SKM-1 (cell line): Measurements from ENCODE around the gene ZC2HC1B.
"Not testable (repeated sequence)": the region's sequence is repeated elsewhere in the genome, so short reads cannot be mapped to it uniquely, and the experiment has no call there.

Source experiments
- DNase-seq: peaks from one replicate; lab custom pipeline; 2025; ENCODE audit not compliant: unreplicated experiment; lab: John Stamatoyannopoulos, UW

Gene ZC2HC1B

DNA sequence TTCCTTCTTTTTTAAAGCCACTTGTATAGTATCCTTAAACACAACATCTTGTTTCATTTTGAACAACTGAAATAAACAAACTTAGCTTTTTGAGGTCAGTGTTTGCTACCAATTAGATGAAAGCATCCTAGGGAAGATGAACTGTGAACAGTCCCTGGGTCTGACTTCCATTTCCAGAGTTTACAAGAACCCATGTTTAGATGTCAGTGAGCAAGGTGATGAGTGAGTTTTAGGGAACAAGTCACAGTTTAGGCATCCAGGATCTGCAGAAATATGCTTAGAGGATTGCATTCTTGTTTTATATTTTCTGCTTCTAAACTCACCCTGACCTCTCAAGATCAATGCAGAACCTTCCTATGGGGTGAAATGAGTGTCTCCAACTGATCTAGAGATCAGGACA, 3.0 kb downstream of the ZC2HC1B start:
- DNase-seq = no peak

DNA sequence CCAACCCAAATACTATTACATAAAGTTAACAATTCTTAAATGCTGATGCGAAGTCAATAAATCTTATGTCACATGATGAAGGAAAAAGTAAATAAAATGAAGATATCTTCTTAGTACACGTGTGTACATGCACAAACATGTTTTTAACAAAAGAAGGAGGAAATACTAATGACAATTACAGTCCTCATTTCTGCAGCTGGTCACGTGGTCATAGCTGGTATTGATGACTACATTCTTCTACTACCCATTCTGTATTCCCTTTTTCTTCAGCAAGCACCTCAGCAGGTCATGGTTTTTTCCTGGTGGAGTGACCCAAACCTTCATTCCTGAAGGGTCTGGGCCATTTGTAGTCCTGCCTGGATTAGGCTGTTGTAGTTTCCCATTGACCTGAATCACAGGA, 4.5 kb downstream of the ZC2HC1B start:
- not testable (repeated sequence) for DNase-seq

DNA sequence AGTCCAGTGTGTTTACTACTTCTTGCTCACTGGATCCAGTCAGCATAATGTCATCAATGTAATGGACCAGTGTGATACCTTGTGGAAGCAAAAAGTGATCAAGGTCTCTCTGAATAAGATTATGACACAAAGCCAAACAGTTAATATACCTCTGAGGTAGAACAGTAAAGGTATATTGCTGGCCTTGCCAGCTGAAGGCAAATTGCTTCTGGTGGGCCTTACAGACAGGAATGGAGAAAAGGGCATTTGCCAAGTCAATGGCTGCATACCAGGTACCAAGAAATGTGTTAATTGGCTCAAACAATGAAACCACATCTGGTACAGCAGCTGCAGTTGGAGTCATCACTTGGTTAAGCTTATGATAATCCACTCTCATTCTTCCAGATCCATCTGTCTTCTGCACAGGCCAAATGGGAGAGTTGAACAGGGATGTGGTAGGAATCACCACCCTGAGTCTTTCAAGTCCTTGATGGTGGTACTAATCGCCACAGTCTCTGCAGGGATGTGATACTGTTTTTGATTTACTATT, 7.0 kb downstream of the ZC2HC1B start:
- DNase-seq = not testable (repeated sequence)

DNA sequence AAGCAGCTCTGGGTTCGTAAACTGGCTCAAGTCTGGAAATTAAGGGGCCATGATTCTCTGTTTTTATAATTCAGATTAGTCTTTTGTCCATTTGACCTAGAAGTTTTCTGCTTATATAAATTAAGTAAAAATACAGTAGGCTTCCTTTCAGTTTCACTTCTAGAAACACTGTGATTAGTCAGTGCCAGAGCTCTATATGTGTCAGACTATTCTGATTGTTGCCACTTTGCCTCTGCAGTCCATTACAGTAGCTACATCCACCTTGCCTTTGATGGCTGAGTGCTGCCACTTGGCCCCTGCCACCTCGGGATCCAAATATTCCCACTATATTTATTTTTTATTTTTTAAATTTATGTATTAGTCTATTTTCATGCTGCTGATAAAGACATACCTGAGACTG, 7.9 kb downstream of the ZC2HC1B start:
- no peak for DNase-seq

DNA sequence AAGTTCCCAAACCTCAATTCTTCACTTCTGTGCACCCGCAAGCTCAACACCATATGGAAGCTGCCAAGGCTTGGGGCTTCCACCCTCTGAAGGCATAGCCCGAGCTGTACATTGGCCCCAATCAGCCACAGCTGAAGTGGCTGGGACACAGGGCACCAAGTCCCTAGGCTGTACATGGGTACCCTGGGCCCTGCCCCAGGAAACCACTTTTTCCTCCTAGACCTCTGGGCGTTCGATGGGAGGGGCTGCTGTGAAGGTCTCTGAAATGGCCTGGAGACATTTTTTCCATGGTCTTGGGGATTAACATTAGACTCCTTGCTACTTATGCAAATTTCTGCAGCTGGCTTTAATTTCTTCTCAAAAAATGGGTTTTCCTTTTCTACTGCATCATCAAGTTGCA, 9.3 kb downstream of the ZC2HC1B start:
- DNase-seq = not testable (repeated sequence)

DNA sequence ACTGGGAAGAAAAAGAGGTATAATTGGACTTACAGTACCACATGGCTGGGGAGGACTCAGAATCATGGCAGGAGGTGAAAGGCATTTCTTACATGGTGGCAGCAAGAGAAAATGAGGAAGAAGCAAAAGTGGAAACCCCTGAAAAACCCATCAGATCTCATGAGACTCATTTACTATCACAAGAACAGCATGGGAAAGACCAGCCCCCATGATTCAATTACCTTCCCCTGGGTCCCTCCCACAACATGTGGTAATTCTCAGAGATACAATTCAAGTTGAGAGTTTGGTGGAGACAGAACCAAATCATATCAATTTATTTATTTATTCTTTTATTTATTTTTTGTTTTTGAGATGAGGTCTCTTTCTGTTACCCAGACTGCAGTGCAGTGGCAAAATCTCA, 10.2 kb downstream of the ZC2HC1B start:
- DNase-seq = not testable (repeated sequence)

DNA sequence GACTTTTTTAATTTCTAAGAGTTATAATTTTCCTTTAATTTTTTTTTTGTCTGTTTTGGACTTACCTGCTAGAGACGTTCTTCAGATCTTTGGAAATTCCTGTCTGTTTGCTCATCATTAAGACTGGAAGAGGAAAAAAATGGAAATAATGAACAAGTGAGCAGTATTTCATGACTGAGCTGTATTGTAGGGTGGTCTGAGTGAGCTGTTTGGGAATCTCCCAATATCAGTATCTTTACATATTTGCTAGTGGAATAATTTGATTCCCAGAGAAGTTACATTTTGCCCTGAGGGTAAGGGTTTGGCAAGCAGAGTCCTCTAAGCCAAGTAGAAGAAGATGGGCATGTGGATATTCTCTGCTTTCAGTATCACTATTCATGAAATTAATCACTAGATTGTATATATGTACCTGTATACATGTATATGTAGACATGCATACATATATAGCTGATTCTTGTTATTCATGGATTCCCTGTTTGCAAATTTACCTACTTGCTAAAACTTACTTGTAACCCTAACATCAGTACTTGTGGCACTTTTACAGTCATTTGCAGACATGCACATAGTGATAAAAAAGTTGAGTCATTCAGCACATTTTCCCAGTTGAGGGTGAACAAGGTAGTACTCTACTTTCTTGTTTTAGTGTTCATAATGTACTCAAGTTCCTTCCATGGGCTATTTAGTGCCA, 13.5 kb downstream of the ZC2HC1B start:
- DNase-seq = no peak

DNA sequence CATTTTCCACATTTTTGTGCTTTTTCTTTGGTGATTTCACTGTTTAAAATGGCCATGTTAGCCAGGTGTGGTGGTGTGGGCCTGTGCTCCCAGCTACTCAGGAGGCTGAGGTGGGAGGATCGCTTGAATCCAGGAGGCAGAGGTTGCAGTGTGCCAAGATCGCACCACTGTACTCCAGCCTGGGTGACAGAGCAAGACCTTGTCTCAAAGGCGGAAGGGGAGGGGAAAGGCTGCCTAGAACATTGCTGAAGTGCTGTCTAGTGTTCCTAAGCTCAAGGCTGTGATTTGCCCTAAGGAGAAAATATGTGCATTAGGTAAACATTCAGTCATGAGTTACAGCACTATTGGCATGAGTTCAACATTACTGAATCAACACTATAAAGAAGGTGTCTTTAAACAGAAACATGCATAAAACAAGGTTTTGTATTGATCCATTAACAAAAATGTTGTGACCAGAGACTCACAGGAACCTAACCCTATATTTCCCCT, 14.0 kb downstream of the ZC2HC1B start:
- no peak for DNase-seq

DNA sequence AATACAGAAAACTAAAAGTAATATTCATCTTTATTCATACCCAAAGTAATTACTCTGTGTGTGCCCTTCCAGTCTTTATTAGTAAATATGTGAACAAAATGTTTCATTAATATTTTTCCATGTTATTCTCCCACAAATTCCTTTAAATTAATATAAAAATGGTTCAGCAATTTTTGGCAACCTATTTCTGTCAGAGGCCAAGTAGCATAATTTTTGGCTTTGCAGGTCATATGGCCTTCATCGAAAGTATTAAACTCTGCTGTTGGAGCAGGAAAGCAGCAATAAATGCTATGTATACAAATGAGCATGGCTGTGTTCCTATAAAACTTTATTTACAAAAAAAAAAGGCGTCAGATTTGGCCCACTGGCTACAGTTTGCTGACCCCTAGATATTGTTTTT, 16.1 kb downstream of the ZC2HC1B start:
- DNase-seq = no peak

DNA sequence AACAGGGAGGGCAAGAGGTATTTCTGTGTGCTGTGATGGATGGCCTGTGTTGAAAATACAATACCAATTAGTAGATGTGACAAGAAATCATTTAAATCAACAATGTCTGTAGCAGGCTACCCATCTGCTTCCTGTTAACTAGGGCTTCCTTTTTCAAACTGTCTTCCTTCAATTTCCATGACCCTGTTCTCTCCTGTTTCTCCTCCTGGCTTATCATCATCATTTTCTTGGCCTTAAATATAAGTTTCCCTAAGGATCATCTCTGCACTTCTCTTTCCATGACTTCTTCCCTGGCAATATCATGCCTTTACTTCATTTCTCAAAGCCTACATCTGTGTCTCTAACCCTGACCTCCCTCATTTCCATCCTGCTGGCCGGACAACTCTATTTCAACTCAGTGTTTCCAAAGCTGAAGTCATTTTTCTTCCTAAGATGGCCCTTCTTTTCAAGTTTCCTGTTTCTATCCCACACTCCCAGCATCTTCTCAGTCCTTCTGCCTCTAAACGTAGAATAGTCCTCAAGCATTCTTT, 18.2 kb downstream of the ZC2HC1B start:
- DNase-seq = no peak

DNA sequence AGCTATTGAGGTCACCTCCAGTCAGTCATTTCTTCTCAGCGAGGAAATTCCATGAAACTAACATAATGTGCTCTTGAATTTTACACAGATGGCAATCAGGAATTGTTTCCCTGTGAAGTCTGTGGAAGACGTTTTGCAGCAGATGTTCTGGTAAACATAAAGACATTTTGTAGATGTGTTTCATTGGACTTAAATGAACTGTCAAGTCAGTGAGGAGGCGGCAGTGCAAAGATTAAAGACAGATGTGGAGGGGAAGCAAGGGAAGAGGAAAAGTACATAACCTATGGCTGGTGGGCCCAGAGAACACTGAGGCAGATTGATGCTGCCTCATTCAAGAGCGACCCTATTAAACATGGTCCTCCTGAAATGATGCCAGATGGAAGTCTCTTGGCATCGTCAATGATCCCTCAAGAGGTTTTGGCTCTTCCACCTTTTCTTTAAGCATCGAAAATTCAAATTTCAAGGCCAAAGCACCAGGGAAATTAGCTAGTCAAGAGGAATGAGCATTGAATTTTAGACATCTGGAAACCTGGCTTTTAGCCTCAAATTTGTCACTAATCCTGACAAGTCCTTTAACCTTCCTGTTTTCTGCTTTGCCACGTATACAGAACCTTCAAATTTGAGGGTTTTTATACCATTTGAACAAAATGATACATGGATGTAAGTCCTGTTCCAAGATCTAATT, 20.1 kb downstream of the ZC2HC1B start:
- DNase-seq = no peak

DNA sequence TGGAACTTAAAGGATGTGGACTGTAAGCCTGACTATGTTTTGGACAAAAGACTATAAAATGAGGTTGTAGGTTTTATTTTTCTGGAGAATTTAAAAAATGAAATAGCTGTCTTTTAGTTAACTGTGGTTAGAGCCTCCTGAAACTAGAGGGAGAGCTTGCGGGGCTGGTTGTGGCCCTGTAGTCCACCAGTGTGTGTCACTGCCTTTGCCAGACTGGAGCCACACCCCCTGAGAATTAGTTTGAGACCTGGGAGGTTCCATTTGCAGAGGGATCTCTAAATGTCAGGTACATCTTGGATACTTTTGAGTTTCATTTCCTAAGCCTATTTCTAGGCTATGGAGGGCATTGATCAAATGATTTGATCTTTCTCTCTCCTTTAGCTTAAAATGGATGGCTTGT, 20.8 kb downstream of the ZC2HC1B start:
- DNase-seq = no peak

DNA sequence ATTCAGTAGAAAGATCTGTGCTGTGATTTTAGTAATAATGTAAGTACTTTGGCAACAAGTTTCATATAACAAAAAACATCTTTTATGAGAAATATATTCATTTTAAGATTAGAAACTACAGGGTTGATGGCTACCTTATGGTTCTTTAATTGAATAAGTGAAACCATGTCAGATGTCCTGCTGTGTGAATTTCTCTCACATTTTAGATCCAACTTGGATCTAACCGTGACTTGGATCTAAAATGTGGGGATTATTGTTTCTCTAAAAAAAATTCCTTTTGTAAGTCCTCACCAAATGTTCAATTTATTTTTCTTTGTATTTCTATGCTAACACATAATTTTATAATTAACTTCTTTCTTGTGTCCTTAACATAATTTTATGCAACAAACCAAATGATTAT, 30.4 kb downstream of the ZC2HC1B start:
- DNase-seq = no peak

DNA sequence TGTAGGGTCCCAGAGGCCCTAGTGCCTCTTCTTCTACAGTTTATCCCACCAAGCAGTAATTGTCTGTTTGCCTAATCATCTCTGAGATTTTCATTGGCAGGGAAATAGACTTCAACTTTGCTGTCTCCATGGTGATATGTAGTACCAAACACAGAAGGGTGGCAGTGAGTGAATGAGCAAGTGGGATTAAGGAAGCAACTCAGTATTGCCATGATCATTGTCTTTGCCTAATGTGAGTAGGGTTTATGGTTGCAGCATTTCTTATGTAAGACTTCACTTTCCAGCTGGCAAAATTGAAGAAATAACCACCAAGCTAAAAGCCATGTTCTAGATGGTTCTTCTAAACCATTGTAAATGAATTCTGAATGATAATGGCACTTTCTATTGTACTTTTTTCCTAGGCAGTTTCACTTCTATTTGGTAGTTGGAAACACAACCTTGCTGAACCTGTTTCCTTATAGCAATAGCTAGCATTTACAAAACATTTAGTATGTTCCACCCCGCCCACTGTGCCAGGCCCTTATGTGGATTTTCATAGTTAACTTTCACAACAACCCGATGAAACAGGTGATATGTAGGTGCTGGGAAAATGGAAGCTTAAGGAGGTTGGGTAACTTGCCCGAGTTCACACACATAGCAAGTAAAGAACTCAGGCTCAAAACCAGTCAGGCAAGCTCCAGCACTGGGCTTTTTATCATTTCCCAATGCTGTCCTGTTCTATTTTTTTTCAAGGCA, 32.0 kb downstream of the ZC2HC1B start:
- no peak for DNase-seq

DNA sequence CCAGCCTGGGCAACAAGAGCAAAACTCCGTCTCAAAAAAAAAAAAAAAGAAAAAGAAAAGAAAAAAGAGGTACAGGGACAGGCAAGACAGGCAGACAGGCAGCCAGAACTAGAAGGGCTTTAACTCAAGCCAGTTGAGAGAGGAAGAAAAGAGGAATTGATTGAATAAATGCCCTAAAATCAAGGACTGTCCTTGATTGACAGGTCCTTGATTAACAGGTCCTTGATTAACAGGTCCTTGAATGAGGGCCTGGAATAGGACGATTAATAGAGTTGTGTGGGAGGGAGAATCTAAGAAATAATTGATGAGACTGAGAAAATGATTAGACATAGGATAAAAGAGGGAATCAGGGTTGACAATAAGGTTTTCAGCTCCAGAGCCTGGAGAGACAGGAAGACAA, 36.1 kb downstream of the ZC2HC1B start:
- no peak for DNase-seq

DNA sequence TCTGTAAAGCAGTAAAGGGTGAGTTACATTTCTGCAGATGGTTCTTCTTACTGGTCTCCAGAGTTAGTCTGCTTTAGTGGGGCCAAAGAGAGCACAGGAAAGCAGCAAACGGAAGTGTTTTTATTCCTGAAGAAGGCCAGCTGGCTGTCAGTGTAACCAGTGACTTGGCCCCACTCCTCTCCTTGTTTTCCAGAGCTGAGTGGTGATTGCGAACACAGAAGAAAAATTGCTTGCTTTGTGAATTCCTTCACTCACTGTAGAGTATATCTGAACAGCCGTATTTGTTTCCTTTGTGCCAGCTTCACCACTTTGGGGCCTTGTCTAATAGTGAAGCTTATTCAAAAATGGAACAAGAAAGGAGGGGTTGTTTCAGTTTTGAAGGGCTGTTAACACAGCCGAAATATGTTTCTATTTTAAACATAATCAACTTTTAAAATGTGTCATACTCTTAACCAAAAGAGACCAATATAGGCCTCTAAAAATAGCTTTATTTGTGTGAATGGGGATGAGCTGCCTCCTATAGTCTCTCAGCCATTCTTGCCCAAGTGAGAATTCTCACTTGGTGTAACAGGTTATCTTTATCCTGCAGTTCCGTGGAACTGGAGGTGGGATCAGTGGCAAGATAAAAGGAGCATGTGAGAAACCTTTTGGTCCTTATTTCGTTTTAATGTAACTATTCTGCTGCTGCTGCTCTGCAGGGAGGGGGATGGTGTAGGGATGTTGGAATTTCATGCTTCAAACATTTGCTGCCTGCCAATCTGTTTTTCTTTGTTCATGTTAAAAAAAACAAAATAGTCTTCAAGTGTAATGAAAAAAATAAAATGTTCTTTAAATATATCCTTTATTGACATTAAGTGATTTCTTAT, 37.8 kb downstream of the ZC2HC1B start:
- no peak for DNase-seq

DNA sequence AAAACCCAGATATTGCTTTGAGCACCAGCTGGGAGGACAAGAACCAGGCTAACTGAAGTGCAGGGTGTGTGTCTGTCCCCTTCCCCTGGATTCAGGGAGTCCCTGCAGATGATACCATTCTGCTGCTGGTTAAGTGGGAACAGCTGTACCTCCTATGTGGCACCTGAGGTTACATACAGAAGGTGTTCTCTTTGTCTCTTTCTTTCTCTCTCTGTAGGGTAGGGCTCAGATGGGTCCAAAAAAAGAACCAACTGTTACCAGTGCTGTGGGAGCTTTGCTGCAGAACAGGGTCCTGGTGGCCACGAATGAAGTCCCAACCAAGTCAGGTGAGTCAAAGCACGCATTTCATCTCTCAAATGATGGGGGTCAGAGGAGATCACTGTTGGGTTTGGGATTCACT, 38.6 kb downstream of the ZC2HC1B start:
- no peak for DNase-seq

DNA sequence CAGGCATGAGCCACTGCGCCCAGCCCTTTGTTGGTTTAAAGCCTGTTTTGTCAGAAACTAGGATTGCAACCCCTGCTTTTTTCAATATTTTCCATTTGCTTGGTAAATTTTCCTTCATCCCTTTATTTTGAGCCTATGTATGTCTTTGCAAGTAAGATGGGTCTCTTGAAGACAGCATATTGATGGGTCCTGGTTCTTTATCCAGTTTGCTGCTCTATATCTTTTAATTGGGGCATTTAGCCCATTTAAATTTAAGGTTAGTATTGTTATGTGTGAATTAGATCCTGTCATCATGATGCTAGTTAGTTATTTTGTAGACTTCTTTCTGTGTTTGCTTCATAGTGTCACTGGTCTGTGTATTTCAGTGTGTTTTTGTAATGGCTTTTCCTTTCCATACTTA, 46.8 kb downstream of the ZC2HC1B start:
- no peak for DNase-seq

DNA sequence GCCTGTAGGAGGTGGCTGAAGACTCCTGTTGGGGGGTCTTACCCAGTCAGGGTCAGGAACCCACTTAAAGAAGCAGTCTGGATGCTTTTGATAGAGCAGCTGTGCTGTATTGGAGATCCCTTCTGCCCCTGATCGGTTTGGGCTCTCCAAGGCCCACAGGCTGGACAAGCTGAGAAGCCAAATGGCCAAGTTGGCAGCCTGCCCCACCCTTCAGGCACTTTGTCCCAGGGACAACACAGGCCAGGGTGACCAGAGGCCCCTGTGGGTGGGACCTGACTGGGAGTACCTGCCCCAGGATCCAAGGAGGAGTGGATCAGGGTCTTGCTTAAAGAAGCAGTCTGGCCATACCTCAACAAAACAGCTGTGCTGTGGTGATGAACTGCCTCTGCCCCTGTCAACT, 48.4 kb downstream of the ZC2HC1B start:
- DNase-seq = no peak

DNA sequence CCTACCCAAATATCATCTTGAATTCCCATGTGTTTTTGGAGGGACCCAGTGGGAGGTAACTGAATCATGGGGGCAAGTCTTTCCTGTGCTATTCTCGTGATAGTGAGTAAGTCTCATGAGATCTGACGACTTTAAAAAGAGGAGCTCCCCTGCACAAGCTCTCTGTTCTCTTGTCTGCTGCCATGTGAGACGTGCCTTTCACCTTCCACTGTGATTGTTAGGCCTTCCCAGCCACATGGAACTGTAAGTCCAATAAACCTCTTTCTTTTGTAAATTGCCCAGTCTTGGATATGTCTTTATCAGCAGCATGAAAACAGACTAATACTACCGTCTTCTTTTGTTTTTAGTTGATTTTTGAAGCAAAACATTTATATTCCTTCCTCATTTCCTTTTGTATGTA, 52.8 kb downstream of the ZC2HC1B start:
- not testable (repeated sequence) for DNase-seq

DNA sequence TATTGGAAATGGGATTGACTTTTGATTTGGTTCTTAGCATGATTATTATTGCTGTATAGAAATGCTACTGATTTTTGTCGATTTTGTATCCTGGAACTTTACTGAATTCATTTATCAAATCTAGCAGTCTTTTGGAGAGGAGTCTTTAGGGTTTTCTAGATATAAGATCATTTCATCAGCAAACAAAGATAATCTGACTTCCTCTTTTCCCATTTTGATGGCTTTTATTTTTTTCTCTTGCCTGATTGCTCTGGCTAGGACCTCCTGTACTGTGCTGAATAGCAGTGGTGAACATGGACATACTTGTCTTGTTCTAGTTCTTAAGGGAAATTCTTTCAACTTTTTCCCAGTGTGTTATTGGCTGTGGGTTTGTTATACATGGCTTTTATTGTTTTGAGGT, 64.6 kb downstream of the ZC2HC1B start:
- no peak for DNase-seq
